Mesenchymal stem cell (in vitro differentiated cells and primary cell): ENCODE data around the gene LARGE2.

Experiments used
- DNase-seq: peaks from one replicate; pipeline ENCODE4 v3.0.0-alpha.2; 2013
- H2AFZ ChIP-seq: one replicate; pipeline ENCODE4 v1.6.1; 2013; ENCODE audit warnings: low read depth, mild to moderate bottlenecking, control low read depth, inconsistent platforms, low read length, moderate library complexity
- H2AK5ac ChIP-seq: 2 replicates; pipeline ENCODE4 v1.6.1; 2013; ENCODE audit warnings: low read length, moderate library complexity, mild to moderate bottlenecking, inconsistent platforms; ENCODE audit not compliant: severe bottlenecking
- H2BK120ac ChIP-seq: one replicate; pipeline ENCODE4 v1.6.1; 2013; ENCODE audit warnings: low read depth, mild to moderate bottlenecking, inconsistent platforms, low read length, moderate library complexity
- H2BK12ac ChIP-seq, 2 experiments: one replicate each; pipeline ENCODE4 v1.6.1; 2013; ENCODE audit warnings: inconsistent platforms in 2 of 2, low read length in 2 of 2, mild to moderate bottlenecking in 2 of 2, moderate library complexity in 2 of 2, control low read depth in 1 of 2
- H2BK15ac ChIP-seq: one replicate; pipeline ENCODE4 v1.6.1; 2013; ENCODE audit warnings: mild to moderate bottlenecking, low read depth, inconsistent platforms; ENCODE audit not compliant: poor library complexity, severe bottlenecking
- H2BK5ac ChIP-seq: 2 replicates; pipeline ENCODE4 v1.6.1; 2013; ENCODE audit warnings: low read depth, mild to moderate bottlenecking, low read length, control low read depth, inconsistent platforms; ENCODE audit not compliant: poor library complexity, severe bottlenecking
- H3K14ac ChIP-seq, 2 experiments: one replicate each; pipeline ENCODE4 v1.6.1; 2013; ENCODE audit warnings: inconsistent platforms in 2 of 2, low read length in 2 of 2, control low read depth in 1 of 2, mild to moderate bottlenecking in 1 of 2, moderate library complexity in 1 of 2
- H3K18ac ChIP-seq, 2 experiments: one replicate each; pipeline ENCODE4 v1.6.1; 2013; ENCODE audit warnings: inconsistent platforms in 2 of 2, low read length in 2 of 2, control low read depth in 1 of 2, low read depth in 1 of 2, mild to moderate bottlenecking in 1 of 2
- H3K23ac ChIP-seq, 2 experiments: one replicate each; pipeline ENCODE4 v1.6.1; 2013; ENCODE audit warnings: inconsistent platforms in 2 of 2, low read length in 2 of 2, mild to moderate bottlenecking in 2 of 2, moderate library complexity in 2 of 2, control low read depth in 1 of 2
- H3K27ac ChIP-seq: 2 replicates; pipeline ENCODE4 v1.5.1; 2013; ENCODE audit warnings: mild to moderate bottlenecking, moderate library complexity, low read length, control low read depth, inconsistent platforms; ENCODE audit not compliant: poor library complexity, severe bottlenecking
- H3K27me3 ChIP-seq, 2 experiments: 2 replicates each; pipeline versions ENCODE4 v1.6.1 to v1.7.0; 2013; ENCODE audit warnings: low read length in 2 of 2, mild to moderate bottlenecking in 2 of 2, moderate library complexity in 2 of 2, control low read depth in 1 of 2, inconsistent platforms in 1 of 2; ENCODE audit not compliant: control insufficient read depth in 1 of 2, insufficient read depth in 1 of 2
- H3K36me3 ChIP-seq, 2 experiments: 2 replicates each; pipeline versions ENCODE4 v1.6.1 to v1.7.0; 2013; ENCODE audit warnings: low read length in 2 of 2, control low read depth in 1 of 2, inconsistent platforms in 1 of 2, low read depth in 1 of 2, mild to moderate bottlenecking in 1 of 2; ENCODE audit not compliant: insufficient read depth in 2 of 2, control insufficient read depth in 1 of 2
- H3K4ac ChIP-seq, 2 experiments: one replicate each; pipeline ENCODE4 v1.6.1; 2013; ENCODE audit warnings: inconsistent platforms in 2 of 2, low read length in 2 of 2, mild to moderate bottlenecking in 2 of 2, moderate library complexity in 2 of 2, control low read depth in 1 of 2, low read depth in 1 of 2
- H3K4me1 ChIP-seq: 2 replicates; pipeline ENCODE4 v1.6.1; 2013; ENCODE audit warnings: low read depth, low read length, control low read depth; ENCODE audit not compliant: control insufficient read depth, insufficient read depth
- H3K4me2 ChIP-seq: 2 replicates; pipeline ENCODE4 v1.6.1; 2013; ENCODE audit warnings: low read length, mild to moderate bottlenecking, inconsistent platforms; ENCODE audit not compliant: poor library complexity, severe bottlenecking
- H3K4me3 ChIP-seq, 2 experiments: 2 replicates each; pipeline versions ENCODE4 v1.5.1 to v1.7.0; 2013; ENCODE audit warnings: low read length in 2 of 2, mild to moderate bottlenecking in 2 of 2, control low read depth in 1 of 2, low read depth in 1 of 2; ENCODE audit not compliant: insufficient read depth in 1 of 2
- H3K79me1 ChIP-seq: replicated peaks from 2 replicates; pipeline ENCODE4 v1.6.1; 2013; ENCODE audit warnings: mild to moderate bottlenecking, control low read depth, low read length, inconsistent platforms; ENCODE audit not compliant: poor library complexity, severe bottlenecking
- H3K9ac ChIP-seq: 2 replicates; pipeline ENCODE4 v1.7.0; 2013; ENCODE audit warnings: mild to moderate bottlenecking, low read length, moderate library complexity
- H3K9me3 ChIP-seq: 2 replicates; pipeline ENCODE4 v1.7.0; 2013; ENCODE audit warnings: mild to moderate bottlenecking, low read length; ENCODE audit not compliant: control insufficient read depth
- H4K8ac ChIP-seq: one replicate; pipeline ENCODE4 v1.6.1; 2013; ENCODE audit warnings: inconsistent platforms, mild to moderate bottlenecking, low read length, moderate library complexity
- H4K91ac ChIP-seq: one replicate; pipeline ENCODE4 v1.6.1; 2013; ENCODE audit warnings: mild to moderate bottlenecking, low read length, inconsistent platforms
- WGBS: methylation state at CpG from one replicate; pipeline ENCODE4 v1.1.7; 2013; ENCODE audit warnings: mixed read lengths; 5-methylcytosine and 5-hydroxymethylcytosine counted together

The LARGE2 gene

GRCh38 chr11:45968901-45969300 is 46.4 kb downstream of the LARGE2 start:
- Histone ChIP-seq H2BK120ac (no peak overlapping the region), H3K14ac (no peak overlapping the region), H3K9me3 (no peaks in the 10 kb centered on the region), H2BK5ac (no peak overlapping the region), H2AFZ (no peak overlapping the region), H2BK15ac (no peak overlapping the region), H3K18ac (no peak overlapping the region), H3K27me3 (no peaks in the 10 kb centered on the region), H2BK12ac (no peak overlapping the region), H3K36me3 (peaks cover 30 to 83% of the 10 kb centered on the region in 2 experiments), H3K4ac (no peak overlapping the region), H3K79me1 (peaks cover 8% of the 10 kb centered on the region), H3K4me1 (no peaks in the 10 kb centered on the region), H3K4me2 (no peak overlapping the region), H3K9ac (no peak overlapping the region), H4K8ac (no peak overlapping the region), H4K91ac (no peak overlapping the region), H2AK5ac (no peak overlapping the region), H3K23ac (no peak overlapping the region), H3K4me3 (no peak overlapping the region), H3K27ac (no peak overlapping the region)
- peak; percentile 10 for DNase-seq
- WGBS = no CpG with 5 or more reads among the region's 2 CpGs

GRCh38 chr11:45973601-45974000 is 51.1 kb downstream of the LARGE2 start:
- H4K91ac ChIP-seq = no peak overlapping the region
- H3K4ac ChIP-seq = no peak overlapping the region
- H2BK12ac ChIP-seq = no peak overlapping the region
- H2AFZ ChIP-seq = no peak overlapping the region
- H4K8ac ChIP-seq = no peak overlapping the region
- DNase-seq = no peak
- no peak overlapping the region for H3K14ac ChIP-seq
- no peaks in the 10 kb centered on the region for H3K27me3 ChIP-seq
- no peak overlapping the region for H2BK15ac ChIP-seq
- WGBS = 97% methylated on average over 3 of the region's 4 CpGs
- no peak overlapping the region for H2AK5ac ChIP-seq
- no peaks in the 10 kb centered on the region for H3K4me1 ChIP-seq
- H3K36me3 ChIP-seq = peaks cover 12 to 78% of the 10 kb centered on the region in 2 experiments
- H3K23ac ChIP-seq = no peak overlapping the region
- H3K4me2 ChIP-seq = no peak overlapping the region
- no peak overlapping the region for H3K4me3 ChIP-seq
- H3K18ac ChIP-seq = no peak overlapping the region
- H3K27ac ChIP-seq = no peak overlapping the region
- H3K9ac ChIP-seq = no peak overlapping the region
- H3K79me1 ChIP-seq = peaks cover 11% of the 10 kb centered on the region
- H2BK120ac ChIP-seq = no peak overlapping the region
- H3K9me3 ChIP-seq = no peaks in the 10 kb centered on the region
- H2BK5ac ChIP-seq = no peak overlapping the region

GRCh38 chr11:45974806-45975205 is 52.4 kb downstream of the LARGE2 start:
- peaks cover 14% of the 10 kb centered on the region for H3K79me1 ChIP-seq
- no CpG with 5 or more reads among the region's 1 CpG for WGBS
- no peak overlapping the region for H2AFZ ChIP-seq
- no peaks in the 10 kb centered on the region for H3K27me3 ChIP-seq
- H3K9ac ChIP-seq = no peak overlapping the region
- no peak overlapping the region for H2BK5ac ChIP-seq
- H4K91ac ChIP-seq = no peak overlapping the region
- H3K23ac ChIP-seq = no peak overlapping the region
- H3K36me3 ChIP-seq = peaks cover 14 to 79% of the 10 kb centered on the region in 2 experiments
- no peak overlapping the region for H3K18ac ChIP-seq
- no peak overlapping the region for H2BK12ac ChIP-seq
- H4K8ac ChIP-seq = no peak overlapping the region
- no peak overlapping the region for H3K4me2 ChIP-seq
- H3K14ac ChIP-seq = no peak overlapping the region
- H2BK120ac ChIP-seq = no peak overlapping the region
- H2AK5ac ChIP-seq = no peak overlapping the region
- H3K9me3 ChIP-seq = no peaks in the 10 kb centered on the region
- no peak overlapping the region for H3K4me3 ChIP-seq
- H2BK15ac ChIP-seq = no peak overlapping the region
- no peaks in the 10 kb centered on the region for H3K4me1 ChIP-seq
- no peak overlapping the region for H3K27ac ChIP-seq
- no peak overlapping the region for H3K4ac ChIP-seq
- DNase-seq = no peak
